ENCODE results near the gene P2RY12. TPM values are rescaled to one million over a fixed set of nuclear protein-coding genes. Genes with fewer than 3 reads are reported as not detected.
A peak's percentile ranks its signal among the peaks of the same experiment; 100 is the strongest.

Gene P2RY12
- polyA plus RNA-seq, 2 of the 4 experiments (the other 2 are of a cell fraction), result not detected

DNA sequence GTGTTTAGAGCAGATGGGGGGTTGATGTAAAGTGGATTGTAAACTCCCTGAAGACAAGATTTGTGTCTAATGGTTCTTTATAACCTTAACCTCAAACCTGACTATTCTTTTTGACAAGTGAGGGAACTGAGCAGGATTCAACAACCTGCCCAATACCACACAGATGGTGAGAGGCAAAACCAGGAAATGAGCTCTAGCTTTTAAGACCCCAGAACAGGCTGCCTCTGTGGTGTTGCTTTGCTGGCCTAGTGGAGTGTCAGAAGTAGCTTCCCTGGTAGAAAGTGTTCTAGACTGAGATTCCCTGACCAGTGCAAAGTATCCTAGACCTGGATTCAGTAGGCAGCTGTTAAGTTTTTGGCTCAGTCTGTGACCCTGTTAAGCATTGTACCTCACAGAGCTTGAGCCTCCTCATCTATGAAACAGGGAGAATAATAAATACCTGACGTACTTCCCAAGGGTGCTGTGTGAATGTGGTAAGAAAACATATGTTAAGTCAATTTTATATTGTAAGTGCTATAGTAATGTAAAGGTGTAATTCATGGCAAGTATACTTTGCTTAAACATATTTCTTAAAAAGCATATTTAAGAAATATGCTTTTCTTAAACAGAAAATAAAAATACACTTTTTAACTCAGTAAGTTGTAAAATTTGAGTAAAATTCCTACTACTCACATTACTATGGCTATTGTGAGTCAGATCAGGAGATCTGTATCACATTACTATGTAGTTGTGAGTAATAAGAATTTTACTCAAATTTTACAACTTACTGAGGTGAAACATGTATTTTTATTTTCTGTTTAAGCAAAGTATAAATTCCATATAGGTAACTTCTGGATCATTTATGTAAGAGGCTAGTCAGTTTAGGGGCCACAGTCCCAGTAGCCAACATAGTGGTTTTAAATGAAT lies 76.7 kb downstream of the P2RY12 start:
- CTCF ChIA-PET, result interaction anchor here (1.1 to 6.1 kb wide), 5 partner anchors 8 to 140 kb away, joined by 3 to 47 read pairs (median 7); partner anchors contain the start of gene GPR87
- FAIRE-seq (no peak), ATAC-seq (no peak), DNase-seq (ENCODE audit: low read depth in 1 of 2, low spot score in 1 of 2) (no peak)
- POLR2A ChIA-PET, result no interaction called here
- WGBS (ENCODE audit: missing lambda C conversion rate), result 88% methylated on average over 1 of the region's 1 CpG
- Histone ChIP-seq H3K4me1 (peaks cover 26% of the 10 kb centered on the region), H3K4me2 (no peak overlapping the region), H3K9me3 (no peaks in the 10 kb centered on the region), H3K27ac (peak overlapping the region in 1 of 2 experiments; percentile 68; a peak in 3 of 6 replicates), H3K4me3 (no peak overlapping the region)
- TF ChIP-seq HOXB13 (CRISPR knock-in tag; IDR thresholded peaks at IDR 0.05; ENCODE audit: low read depth) (no peak), SMC3 (IDR thresholded peaks at IDR 0.05) (no peak), POLR2AphosphoS2 (conservative IDR thresholded peaks at IDR 0.05; ENCODE audit: low read length) (no peak), NPAS2 (CRISPR knock-in tag; IDR thresholded peaks at IDR 0.05; ENCODE audit: borderline replicate concordance) (no peak)
- TF ChIP-seq, protein P1, sequence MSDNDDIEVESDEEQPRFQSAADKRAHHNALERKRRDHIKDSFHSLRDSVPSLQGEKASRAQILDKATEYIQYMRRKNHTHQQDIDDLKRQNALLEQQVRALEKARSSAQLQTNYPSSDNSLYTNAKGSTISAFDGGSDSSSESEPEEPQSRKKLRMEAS (IDR thresholded peaks at IDR 0.05), result no peak

DNA sequence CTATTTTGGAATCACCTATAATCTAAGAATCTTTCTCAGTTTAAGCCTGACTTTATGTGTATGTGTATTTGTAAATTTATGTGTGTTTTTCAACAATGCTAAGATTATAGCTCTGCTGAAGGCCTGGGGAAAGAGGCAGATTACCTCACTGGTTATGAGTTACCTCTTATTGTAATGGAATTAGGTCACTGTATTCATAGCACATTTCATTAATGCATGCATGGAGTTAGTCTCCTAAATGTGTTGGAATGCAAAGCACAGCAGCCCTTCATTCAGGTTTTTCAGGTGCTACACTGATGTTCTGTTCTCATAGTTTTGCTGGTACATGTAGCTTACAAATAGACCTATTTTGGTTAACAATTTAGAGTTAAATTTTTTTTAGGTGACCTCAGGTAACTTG lies 77.4 kb downstream of the P2RY12 start:
- H3K4me2 ChIP-seq, result no peak overlapping the region
- ATAC-seq (no peak), DNase-seq (ENCODE audit: low read depth in 1 of 2, low spot score in 1 of 2) (no peak), FAIRE-seq (no peak)
- TF ChIP-seq HDAC2 (IDR thresholded peaks at IDR 0.05) (no peak), EHF (CRISPR knock-in tag; IDR thresholded peaks at IDR 0.05) (no peak), MAZ (IDR thresholded peaks at IDR 0.05; ENCODE audit: borderline replicate concordance, low read depth, low read length) (no peak), NR3C1 (IDR thresholded peaks at IDR 0.05) (no peak), JUN (IDR thresholded peaks at IDR 0.05) (no peak), ZFP36 (IDR thresholded peaks at IDR 0.05; ENCODE audit: borderline replicate concordance, partially characterized antibody) (no peak), RFX5 (IDR thresholded peaks at IDR 0.05) (no peak), SREBF2 (IDR thresholded peaks at IDR 0.05) (no peak), HOXA7 (CRISPR knock-in tag; IDR thresholded peaks at IDR 0.05) (no peak), RCOR1 (IDR thresholded peaks at IDR 0.05; ENCODE audit: low read depth, low read length) (no peak), TP53 (CRISPR knock-in tag; IDR thresholded peaks at IDR 0.05) (no peak), ZC3H11A (IDR thresholded peaks at IDR 0.05) (no peak), FOSL2 (IDR thresholded peaks at IDR 0.05) (no peak), FOSL2 (CRISPR knock-in tag; IDR thresholded peaks at IDR 0.05) (no peak), JUNB (IDR thresholded peaks at IDR 0.05) (no peak), TFCP2L1 (CRISPR knock-in tag; IDR thresholded peaks at IDR 0.05) (no peak), NFE2L2 (conservative IDR thresholded peaks at IDR 0.05; ENCODE audit: low read length) (no peak), CEBPB (IDR thresholded peaks at IDR 0.05) (no peak)
- TF ChIP-seq, protein P2, sequence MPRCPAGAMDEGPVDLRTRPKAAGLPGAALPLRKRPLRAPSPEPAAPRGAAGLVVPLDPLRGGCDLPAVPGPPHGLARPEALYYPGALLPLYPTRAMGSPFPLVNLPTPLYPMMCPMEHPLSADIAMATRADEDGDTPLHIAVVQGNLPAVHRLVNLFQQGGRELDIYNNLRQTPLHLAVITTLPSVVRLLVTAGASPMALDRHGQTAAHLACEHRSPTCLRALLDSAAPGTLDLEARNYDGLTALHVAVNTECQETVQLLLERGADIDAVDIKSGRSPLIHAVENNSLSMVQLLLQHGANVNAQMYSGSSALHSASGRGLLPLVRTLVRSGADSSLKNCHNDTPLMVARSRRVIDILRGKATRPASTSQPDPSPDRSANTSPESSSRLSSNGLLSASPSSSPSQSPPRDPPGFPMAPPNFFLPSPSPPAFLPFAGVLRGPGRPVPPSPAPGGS (IDR thresholded peaks at IDR 0.05), result no peak
- TF ChIP-seq, protein P3, sequence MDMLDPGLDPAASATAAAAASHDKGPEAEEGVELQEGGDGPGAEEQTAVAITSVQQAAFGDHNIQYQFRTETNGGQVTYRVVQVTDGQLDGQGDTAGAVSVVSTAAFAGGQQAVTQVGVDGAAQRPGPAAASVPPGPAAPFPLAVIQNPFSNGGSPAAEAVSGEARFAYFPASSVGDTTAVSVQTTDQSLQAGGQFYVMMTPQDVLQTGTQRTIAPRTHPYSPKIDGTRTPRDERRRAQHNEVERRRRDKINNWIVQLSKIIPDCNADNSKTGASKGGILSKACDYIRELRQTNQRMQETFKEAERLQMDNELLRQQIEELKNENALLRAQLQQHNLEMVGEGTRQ (IDR thresholded peaks at IDR 0.05), result no peak
- peak overlapping the region in 1 of 2 experiments; percentile 68; a peak in 2 of 6 replicates for H3K27ac ChIP-seq
- CTCF ChIA-PET, result interaction anchor here (1.1 to 6.1 kb wide), 6 partner anchors 9 to 532 kb away, joined by 3 to 47 read pairs (median 6); partner anchors contain the start of gene GPR87
- peaks cover 26% of the 10 kb centered on the region for H3K4me1 ChIP-seq
- POLR2A ChIA-PET, result no interaction called here
- no peaks in the 10 kb centered on the region for H3K9me3 ChIP-seq
- H3K4me3 ChIP-seq, result no peak overlapping the region
